ENCODE data around the gene ARMC9.

DNA sequence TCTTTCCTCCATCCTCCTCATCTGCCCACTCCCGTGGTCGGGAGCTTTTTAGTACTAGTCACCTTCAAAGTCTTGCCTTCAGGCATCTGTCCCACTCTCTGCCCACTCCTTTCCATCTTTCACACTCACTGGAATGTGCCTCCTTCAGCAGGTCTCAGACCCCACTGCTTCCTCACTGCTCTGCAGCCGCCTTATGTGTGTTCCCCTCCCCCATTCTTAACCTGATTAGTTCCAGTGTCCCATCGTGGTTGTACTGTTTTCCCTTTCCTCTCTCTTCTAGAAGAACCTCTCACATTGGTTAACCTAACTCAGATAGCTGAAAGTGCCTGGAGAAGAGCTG, 3.0 kb downstream of the ARMC9 start:
- no peak for TF ChIP-seq POLR2A (IDR thresholded peaks at IDR 0.05)
- TF ChIP-seq CTCF (IDR thresholded peaks at IDR 0.05) = no peak
- no peak for TF ChIP-seq POLR2AphosphoS5 (IDR thresholded peaks at IDR 0.05)
- TF ChIP-seq EP300 (IDR thresholded peaks at IDR 0.05) = no peak

Measured in upper lobe of left lung (tissue), 4 donors.